Stimulated activated CD8-positive, alpha-beta memory T cell treated with anti-CD3 and anti-CD28 coated beads, Interleukin-15, amount 100 ng/mL, for 24 hours (primary cell): ENCODE data around the gene WDR18.

Source experiments
- DNase-seq: peaks from one replicate; pipeline ENCODE4 v3.0.0-alpha.2; 2020; ENCODE audit warnings: low read depth

Gene WDR18

DNA sequence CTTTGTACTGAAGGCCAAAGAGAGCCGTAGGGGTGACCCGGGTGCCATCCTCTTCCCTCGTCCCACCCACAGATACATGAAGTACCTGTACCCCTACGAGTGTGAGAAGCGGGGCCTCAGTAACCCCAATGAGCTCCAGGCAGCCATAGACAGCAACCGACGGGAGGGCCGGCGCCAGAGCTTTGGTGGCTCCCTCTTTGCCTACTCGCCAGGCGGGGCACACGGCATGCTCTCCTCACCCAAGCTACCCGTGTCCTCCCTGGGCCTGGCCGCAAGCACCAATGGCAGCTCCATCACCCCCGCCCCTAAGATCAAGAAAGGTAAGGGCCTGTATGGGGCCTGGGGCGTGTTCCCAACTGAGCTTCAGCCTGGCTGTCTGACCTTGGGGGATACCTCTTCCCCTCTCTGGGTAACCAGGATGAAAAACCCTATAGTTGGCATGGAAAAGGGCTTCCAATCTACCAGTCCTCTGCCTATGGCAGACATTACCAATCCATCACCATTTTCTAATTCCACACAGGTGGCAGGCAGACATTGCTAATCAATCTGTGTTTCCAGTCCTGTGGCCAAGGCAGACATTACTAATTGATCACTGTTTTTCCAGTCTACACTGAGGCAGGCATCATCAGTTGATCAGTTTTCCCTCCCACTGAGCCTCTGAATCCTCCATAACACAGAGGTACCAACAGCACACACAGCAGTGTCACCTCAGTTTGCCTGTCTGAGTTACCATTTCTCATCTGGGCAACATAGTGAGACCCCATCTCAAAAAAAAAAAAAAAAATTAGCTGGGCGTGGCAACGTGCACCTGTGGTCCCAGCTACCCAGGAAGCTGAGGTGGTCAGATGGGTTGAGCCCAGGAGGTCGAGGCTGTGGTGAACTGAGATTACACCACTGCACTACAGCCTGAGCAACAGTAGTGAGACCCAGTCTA lies 19.1 kb upstream of the WDR18 start:
- DNase-seq, result no peak

DNA sequence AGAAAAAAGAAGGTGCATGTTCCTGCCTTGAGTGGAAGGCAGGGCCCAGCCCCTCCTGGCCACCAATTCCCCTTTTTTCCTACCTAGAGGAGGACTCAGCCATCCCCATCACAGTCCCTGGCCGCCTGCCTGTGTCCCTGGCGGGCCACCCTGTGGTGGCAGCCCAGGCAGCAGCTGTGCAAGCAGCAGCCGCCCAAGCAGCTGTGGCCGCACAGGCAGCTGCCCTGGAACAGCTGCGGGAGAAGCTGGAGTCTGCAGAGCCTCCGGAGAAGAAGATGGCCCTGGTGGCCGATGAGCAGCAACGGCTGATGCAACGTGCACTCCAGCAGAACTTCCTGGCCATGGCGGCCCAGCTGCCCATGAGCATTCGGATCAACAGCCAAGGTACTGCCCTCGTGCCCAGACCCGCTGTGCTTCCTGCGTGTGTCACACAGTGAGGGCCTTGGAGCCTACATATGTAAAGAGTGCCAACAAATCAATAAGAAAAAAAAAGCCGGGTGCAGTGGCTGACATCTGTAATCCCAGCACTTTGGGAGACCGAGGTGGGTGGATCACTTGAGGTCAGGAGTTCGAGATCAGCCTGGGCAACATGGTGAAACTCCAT lies 17.6 kb upstream of the WDR18 start:
- DNase-seq, result no peak

DNA sequence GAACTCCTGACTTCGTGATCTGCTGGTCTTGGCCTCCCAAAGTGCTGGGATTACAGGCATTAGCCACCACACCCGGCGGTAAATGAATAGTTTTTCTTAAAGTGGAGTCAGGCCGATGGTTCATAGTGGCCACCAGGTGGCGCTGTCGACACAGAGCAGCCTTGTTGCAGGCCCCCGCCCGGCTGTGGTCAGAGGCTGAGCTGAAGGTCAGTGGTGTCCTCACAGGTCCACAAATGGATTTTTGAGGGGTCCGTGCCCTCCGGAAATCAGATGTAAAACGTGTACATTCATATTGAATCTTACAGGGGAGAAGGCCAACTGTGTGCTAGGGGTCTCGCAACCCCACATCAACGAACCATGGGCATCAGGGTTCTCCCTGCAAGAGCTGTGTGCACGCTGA lies 13.4 kb upstream of the WDR18 start:
- no peak for DNase-seq

DNA sequence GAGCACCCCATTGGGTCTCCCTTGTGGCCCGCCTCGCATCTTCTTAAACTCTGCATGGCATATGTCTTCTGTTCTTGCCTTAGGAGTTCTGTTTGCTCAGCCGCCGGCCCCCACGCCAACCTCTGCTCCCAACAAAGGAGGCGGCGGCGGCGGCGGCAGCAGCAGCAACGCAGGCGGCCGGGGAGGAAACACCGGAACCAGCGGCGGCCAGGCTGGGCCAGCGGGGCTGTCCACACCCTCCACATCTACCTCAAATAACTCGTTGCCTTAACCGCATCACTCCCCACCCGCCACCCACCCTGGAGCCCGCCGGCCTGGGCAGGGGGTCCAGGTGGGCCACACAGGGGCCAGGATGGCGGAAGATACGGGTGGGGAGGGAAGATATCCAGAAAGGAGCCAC lies 12.3 kb upstream of the WDR18 start:
- DNase-seq, result no peak

DNA sequence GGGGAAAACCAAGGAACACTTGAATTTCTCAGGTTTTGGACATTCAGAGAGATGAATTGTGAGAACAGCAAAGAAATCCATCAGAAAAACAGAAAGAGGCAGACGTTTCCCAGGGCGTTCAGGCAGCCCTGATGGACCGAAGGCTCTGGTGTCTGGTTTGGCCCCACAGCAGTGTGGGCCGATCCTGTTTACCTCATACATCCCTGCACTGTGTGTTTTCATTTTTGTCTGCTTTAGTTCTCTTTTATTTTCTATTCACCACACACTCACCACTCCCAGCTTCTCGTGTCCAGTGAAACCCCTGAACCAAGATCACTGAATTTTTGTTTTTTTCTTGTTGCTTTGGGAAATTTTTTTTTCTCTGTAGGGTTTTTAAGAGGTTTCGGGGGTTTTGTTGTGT lies 11.9 kb upstream of the WDR18 start:
- DNase-seq, result no peak

DNA sequence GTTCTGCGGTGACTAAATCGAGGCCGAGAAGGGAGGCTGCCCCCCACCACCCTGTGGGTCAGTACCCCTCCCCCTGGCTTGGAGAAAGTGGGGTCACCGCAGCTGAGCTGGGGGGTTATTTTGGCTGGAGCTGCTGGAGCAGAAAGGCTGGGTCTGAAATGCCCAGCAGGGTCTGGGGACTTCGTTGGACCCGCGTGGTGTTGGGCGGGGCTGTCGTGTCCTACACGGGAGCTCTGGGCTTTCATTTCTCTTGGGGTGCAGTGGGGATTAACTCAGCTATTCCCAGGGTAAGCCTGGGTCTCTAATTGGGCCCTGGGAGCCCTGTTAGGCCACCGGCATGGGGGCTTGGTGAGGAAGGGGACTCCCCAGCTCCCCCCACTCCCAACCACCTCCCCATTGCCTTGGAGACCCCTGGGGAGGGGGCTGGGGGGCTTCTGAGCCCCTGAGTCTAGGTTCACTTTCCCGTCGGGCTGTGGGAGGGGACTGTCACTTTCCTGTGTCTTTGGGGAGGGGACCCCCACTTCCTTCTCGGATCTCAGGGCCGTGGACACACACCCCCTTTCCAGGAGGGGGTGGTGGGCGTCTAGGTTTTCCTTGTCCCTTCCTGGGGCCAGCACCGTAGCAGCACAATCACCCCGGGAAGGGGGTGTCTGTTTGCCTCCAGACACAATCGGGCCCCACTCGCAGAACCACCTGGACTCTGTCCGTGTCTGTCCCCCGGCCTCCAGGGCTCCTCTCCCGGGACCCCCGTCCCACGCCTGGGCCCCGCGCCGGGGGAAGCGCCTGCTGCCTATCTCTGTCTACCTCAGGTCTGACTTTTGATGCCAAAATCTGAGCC lies 10.2 kb upstream of the WDR18 start:
- DNase-seq, result no peak

DNA sequence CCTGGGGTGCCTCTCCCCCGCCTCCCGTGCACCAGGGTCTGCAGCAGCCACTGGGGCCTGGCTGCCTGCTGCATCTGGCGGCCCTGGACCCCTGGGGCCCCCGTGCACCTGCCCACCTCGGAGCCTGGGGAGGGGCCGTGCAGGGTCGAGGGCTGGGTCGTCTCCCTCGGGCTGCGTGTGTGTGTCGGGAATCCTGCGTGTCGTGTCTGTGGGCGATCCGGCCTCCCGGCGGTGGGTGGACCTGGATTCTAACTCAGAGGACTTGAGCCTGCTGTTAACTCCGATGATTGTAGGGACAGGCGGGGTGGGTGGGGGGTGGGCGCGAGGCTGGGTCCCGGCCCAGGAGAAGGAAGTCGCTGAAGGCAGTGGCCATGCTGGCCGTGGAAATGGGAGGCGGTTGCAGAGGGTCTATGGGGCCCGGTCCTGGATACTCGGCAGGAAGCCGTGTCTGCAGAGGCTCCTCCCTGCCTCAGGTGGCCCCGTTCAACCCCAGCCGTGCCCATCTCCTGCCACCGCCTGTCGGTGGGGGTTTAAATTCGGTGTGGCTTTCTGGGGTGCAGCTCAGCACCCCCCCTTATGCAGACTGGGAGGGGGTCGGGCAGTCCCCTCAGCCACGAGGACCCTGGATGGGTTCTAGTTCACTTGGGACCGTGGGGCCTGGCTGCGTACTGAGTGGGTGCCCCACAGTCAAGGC lies 9.4 kb upstream of the WDR18 start:
- DNase-seq, result no peak

DNA sequence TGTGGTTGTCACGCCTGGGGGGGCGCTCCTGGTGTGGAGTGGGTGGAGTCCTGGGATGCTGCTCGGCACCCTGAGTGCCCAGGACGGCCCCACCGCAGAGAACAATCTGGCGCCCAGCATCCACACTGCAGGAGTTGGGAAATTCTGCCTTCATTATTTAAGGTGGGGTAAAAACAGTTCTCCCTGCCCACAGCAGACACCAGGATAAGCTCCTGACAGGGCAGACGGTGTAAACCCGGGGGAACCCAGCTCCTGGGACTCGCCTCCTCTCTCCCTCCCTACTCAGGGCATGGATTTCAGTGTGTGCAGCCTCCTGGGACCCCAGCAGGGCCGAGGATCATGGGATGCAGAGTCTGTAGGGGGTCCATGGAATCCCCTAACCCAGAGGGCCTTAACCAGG lies 7.7 kb upstream of the WDR18 start:
- DNase-seq, result no peak

DNA sequence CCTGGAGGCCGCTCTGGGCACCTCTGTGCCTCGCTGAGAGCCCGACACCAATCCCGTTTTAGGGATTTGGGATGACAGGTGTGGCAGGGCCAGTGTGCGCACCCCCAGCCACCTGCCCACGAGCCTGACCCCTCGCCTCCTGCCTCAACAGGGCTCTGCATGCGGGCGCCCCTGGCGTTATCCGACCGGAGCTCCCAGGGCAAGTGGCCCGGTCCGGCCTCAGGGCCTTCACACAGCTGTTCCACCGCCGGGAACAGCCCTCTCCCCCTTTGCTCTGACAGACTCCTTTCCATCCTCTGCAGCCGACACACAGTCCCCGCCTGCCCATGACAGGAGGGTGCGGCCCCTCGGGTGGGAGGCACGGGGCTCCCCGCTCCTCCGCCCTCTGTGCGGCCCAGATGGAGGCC lies 7.1 kb upstream of the WDR18 start:
- DNase-seq, result no peak

DNA sequence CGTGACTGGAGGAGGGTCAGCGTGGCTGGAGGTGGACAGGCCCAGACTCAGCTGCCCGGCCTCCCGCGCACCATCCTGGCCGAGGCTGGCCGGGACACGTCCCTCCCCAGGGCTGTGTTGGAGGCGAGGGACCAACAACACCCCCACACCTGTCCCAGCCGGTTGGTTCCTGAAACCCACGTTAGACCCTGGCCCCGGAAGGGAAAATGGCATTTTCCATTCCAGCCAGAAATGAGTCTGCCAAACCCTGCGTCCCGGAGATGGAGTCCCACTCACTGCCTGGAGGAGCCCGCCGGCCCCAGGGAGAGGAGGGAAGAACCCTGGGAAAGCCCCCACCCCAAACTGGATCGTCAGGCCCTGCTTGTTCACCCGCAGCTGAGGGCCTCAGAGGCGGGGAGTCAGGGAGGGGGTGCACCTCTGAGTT lies 4.8 kb upstream of the WDR18 start:
- DNase-seq, result no peak

DNA sequence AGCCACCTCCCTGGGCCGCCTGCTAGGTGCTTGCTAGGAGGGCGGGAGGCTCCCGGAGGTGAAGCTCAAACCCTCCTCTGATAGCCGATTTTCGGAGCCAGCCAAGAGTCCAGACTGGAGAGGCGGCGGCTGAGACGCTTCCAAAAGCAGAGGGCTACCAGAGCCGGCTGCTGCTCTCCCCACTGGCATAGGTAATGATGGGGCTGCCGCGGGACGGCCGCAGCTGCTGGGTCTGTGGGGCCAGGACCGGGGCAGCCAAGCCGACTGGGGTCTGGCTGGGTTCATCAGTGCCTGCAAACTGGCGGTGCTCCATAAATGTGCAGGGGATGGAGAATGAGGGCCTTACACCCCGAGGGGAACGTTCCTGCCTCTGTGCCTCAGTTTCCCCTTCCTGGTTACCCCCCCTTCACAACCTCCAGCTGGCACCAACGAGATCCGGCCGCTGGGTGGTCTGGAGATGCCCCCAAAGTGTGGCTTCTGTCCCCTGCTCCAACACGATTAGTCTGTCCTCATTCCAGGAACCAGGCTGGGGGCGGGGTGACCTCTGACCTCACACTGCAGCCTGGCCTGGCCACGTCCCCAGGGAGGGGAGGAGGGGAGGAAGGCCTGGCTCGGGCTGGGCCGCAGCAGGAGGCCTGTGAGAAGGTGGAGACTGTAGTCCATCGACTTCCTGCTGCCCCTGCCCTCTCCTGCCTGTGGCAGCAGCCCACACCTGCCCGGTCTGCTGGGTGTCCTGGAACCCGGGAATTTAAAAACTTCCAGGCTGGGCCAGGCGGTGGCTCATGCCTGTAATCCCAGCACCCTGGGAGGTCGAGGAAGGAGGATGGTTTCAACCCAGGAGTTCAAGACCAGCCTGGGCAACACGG lies 3.8 kb upstream of the WDR18 start:
- DNase-seq, result no peak

DNA sequence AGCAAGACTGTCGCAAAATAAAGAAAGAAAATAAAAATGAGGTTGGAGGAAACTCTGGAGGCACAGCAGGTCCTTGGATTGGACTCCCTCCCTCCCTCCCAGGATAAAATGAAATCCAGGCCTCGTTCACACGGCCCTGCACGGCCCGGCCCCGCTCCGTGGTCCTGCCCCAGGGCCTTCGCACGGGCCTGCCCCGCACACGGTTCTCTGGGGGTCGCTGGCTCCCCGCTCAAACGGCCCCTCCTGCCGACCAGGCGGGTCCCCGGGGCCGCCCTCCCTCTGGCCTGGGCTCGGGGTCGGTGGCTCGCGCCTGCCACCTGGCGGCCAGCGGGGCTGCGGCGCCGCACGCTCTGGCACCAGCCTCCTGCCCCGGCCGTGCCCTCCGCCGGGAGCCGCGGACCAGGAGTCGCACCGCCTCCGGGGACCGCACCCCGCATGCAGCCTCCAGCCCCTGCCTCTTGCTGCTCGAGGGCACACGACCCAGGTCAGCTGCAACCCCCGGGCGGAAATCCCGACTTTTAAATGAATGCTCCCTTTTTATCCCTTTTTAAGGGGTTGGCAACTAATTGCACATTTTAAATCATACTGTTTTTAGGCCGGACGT lies 1.5 kb upstream of the WDR18 start:
- peak; percentile 70 for DNase-seq

DNA sequence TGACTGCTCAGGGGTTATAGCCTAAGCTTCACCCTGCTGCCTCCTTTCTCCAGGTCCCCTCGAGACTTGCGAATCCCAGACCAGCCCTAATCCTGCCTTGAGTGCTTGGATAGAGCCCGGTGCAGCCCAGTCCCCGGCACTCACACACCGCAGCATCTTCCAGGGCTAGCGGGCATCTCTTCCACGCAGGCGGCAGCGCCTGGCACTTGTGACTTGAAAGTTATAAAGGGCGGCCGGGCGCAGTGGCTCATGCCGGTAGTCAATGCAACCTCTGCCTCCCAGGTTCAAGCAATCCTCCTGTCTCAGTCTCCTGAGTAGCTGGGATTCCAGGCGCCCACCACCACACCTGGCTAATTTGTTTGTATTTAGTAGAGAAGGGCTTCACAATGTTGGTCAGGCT lies 1.9 kb downstream of the WDR18 start:
- DNase-seq, result no peak

DNA sequence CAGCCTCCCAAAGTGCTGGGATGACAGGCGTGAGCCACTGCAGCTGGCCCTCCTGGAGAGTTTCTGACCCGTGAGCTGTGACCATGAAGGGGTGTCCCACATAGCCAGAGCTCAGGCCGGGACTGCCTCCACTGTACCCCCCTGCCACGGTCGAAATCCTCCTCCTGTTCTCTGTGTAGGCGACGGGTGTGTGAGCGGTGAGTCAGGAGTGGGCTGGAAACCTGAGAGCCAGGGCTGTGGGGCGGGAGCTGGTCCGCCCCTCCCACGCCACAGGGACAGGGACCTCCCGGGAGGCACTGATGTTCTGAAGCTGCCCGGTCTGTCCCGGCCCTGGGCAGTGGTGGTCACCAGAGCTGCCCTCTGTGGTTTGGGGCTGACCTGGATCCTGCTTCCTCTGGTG lies 3.9 kb downstream of the WDR18 start:
- no peak for DNase-seq

DNA sequence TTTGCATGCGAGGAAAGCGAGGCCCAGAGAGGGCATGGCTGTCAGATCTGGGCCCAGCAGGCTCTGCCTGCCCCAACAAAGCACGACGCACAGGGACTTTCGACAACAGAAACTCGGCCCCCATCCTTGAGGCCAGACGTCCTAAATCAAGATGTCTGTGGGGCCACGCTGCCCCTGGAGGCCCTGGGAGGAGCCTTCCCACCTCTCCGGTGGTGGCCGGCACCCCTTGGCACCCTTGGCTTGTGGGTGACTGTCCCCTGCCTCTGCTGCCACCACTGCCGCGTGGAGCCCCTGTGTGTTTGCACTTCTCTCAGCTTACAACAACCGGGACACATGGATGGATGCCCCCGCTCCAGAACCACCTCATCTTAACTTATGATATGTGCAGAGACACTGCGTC lies 4.4 kb downstream of the WDR18 start:
- DNase-seq, result no peak

DNA sequence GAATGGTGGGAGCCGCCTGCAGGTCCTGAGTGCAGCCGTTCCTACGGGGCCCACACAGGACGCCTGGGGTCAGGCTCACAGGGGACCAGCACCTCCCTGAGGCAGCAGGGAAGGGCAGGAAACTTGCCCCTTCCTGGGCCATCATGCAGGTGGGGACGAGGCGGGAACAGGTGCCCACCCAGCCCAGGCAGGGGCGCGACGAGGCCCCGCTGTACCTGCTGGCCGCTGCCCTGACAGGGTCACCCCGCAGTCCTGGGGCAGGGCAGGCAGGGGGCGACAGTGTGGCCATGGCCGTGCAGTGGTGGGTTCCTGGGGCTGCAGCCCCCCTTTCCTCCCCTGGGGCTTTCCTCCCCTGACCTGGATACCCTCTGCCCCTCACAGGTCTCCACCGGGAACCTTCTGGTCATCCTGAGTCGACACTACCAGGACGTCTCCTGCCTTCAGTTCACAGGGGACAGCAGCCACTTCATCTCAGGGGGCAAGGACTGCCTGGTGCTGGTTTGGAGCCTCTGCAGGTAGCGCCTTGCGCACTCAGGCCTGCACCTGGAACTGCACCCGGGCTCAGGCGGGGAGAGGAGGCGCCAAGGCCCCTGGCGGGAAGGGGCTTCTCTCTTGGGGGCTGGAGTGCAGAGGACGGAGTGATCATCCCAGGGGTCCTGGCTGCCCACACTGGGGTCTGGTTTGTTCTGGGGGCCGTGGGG lies 5.4 kb downstream of the WDR18 start:
- no peak for DNase-seq

DNA sequence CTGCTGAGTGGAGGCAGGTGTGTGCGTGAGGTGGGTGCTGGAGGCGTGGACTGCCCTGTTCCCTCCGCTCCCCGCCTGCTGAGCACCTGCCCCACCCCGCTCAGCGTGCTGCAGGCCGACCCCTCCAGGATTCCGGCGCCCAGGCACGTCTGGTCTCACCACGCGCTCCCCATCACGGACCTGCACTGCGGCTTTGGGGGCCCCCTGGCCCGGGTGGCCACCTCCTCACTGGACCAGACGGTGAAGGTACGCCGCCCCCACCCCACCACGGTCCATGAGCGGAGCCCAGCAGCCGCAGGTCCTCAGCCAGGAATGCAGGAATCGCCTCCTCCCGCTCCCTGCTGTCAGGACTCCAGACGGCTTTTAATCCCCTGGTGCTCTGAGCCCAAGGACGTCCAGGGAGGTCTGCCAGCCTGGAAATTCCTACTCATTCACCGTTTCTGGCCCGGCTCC lies 6.0 kb downstream of the WDR18 start:
- DNase-seq, result no peak

DNA sequence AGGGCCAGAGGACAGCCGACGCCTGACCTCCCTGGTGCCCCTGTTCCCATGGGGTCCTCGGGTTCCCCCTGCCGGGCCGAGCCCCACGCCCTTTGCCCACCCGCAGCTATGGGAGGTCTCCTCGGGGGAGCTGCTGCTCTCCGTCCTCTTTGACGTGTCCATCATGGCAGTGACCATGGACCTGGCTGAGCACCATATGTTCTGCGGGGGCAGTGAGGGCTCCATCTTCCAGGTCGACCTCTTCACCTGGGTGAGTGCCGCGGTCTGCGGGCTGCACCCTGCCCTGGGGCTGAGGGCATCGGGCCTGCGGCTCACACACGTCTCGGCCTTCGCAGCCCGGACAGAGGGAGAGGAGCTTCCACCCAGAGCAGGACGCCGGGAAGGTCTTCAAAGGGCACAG lies 6.6 kb downstream of the WDR18 start:
- no peak for DNase-seq

DNA sequence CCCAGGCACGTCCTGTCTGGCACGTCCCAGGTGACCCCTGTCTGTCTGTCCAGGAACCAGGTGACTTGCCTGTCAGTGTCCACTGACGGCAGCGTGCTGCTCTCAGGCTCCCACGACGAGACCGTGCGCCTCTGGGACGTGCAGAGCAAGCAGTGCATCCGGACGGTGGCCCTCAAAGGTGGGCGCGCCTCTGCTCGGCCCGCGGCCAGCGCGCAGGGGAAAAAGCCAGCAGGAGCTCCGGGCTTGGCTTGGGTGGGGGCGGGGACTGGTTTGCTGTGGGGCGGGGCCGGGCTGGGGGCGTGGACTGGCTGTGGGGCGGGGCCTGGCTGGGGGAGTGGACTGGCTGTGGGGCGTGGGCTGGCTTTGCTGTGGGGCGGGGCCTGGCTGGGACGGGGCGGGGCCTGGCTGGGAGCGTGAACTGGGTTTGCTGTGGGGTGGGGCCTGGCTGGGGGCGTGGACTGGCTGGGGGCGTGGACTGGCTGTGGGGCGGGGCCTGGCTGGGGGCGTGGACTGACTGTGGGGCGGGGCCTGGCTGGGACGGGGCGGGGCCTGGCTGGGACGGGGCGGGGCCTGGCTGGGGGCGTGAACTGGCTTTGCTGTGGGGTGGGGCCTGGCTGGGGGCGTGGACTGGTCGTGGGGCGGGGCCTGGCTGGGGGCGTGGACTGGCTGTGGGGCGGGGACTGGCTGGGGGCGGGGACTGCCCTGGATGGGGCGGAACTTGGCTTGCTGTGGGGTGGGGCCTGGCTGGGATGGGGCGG lies 7.2 kb downstream of the WDR18 start:
- peak; percentile 44 for DNase-seq
